ENCODE results near the gene PRMT1. TPM values are rescaled to one million over a fixed set of nuclear protein-coding genes. Genes with fewer than 3 reads are reported as not detected.

Gene PRMT1
- total RNA-seq, 1 donor = 341 TPM

GRCh38 chr19:49651820-49652550 is 25.1 kb upstream of the PRMT1 start:
- no peak for TF ChIP-seq CTCF (IDR thresholded peaks at IDR 0.05; ENCODE audit: insufficient read depth, low read depth, low read length)
- DNase-seq (ENCODE audit: low read depth) = no peak
- no peak overlapping the region for H3K4me3 ChIP-seq (ENCODE audit: low read depth, low read length)

- no peak for TF ChIP-seq CTCF (IDR thresholded peaks at IDR 0.05; ENCODE audit: insufficient read depth, low read depth, low read length)
Measured at GRCh38 chr19:49652551-49653465, 24.3 kb upstream of the PRMT1 start.

GRCh38 chr19:49653466-49653806 is 23.6 kb upstream of the PRMT1 start:
- DNase-seq (ENCODE audit: low read depth) = no peak
- H3K4me3 ChIP-seq (ENCODE audit: low read depth, low read length) = no peak overlapping the region
- TF ChIP-seq CTCF (IDR thresholded peaks at IDR 0.05; ENCODE audit: insufficient read depth, low read depth, low read length) = no peak

More at GRCh38 chr19:49652551-49653465, 24.3 kb upstream of the PRMT1 start:
- H3K4me3 ChIP-seq (ENCODE audit: low read depth, low read length) = no peak overlapping the region
- no peak for DNase-seq (ENCODE audit: low read depth)

- TF ChIP-seq CTCF (IDR thresholded peaks at IDR 0.05; ENCODE audit: insufficient read depth, low read depth, low read length) = no peak
- DNase-seq (ENCODE audit: low read depth) = no peak
- no peak overlapping the region for H3K4me3 ChIP-seq (ENCODE audit: low read depth, low read length)
Measured at GRCh38 chr19:49654581-49654980, 22.5 kb upstream of the PRMT1 start.

- H3K4me3 ChIP-seq (ENCODE audit: low read depth, low read length) = no peak overlapping the region
- no peak for TF ChIP-seq CTCF (IDR thresholded peaks at IDR 0.05; ENCODE audit: insufficient read depth, low read depth, low read length)
Measured at GRCh38 chr19:49655570-49656455, 21.3 kb upstream of the PRMT1 start.

GRCh38 chr19:49656456-49657109 is 20.5 kb upstream of the PRMT1 start:
- TF ChIP-seq CTCF (IDR thresholded peaks at IDR 0.05; ENCODE audit: insufficient read depth, low read depth, low read length) = no peak
- H3K4me3 ChIP-seq (ENCODE audit: low read depth, low read length) = no peak overlapping the region
- no peak for DNase-seq (ENCODE audit: low read depth)

More at GRCh38 chr19:49655570-49656455, 21.3 kb upstream of the PRMT1 start:
- DNase-seq (ENCODE audit: low read depth) = no peak
